IPS-18a (cell line): ENCODE results near the gene SPATA24.
"Not testable (repeated sequence)": the region's sequence is repeated elsewhere in the genome, so short reads cannot be mapped to it uniquely, and the experiment has no call there.

ENCODE experiments used
- H3K27ac ChIP-seq: one replicate; pipeline ENCODE4 v1.5.1; 2013; ENCODE audit warnings: low read length
- H3K27me3 ChIP-seq: one replicate; pipeline ENCODE4 v1.6.1; 2013; ENCODE audit warnings: mild to moderate bottlenecking, low read length; ENCODE audit not compliant: control insufficient read depth, insufficient read depth
- H3K36me3 ChIP-seq: one replicate; pipeline ENCODE4 v1.6.1; 2013; ENCODE audit warnings: low read depth, low read length; ENCODE audit not compliant: control insufficient read depth
- H3K4me1 ChIP-seq: one replicate; pipeline ENCODE4 v1.6.1; 2013; ENCODE audit warnings: low read depth, low read length; ENCODE audit not compliant: control insufficient read depth
- H3K4me3 ChIP-seq: one replicate; pipeline ENCODE4 v1.5.1; 2013; ENCODE audit warnings: low read length
- H3K9ac ChIP-seq: one replicate; pipeline ENCODE4 v1.6.1; 2013; ENCODE audit warnings: mild to moderate bottlenecking, low read length, moderate library complexity
- H3K9me3 ChIP-seq: one replicate; pipeline ENCODE4 v1.6.1; 2013; ENCODE audit warnings: low read depth, low read length; ENCODE audit not compliant: control insufficient read depth

SPATA24 gene

DNA sequence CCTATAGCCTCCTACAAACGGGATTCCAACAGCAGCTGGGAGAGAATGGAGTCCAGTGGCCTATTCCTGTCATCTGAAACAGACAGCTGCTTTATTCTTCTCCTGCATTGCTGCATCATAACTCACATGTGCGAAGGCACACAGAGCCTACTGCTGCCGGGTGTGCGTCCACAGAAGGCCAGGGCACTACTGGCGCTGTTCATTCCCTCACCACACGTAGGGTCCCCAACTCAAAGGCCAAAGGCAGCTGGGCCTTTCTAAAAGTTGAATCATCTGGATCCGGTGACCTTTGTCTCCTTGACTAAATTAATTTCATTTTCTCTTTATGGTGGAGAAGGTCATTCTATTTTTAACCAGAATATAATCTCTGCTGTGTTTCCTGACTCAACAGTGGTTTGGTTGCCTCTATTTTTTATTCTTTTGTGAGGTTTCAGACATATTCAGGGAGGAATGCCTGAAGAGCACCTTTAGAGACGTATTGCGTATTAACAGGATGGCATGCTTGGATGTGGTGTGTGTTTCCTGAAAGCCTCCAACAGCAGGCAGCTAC lies 10.8 kb upstream of the SPATA24 start:
- peaks cover 21% of the 10 kb centered on the region for H3K36me3 ChIP-seq
- no peak overlapping the region for H3K4me3 ChIP-seq
- H3K27me3 ChIP-seq: no peaks in the 10 kb centered on the region
- H3K27ac ChIP-seq: no peak overlapping the region
- H3K9ac ChIP-seq: no peak overlapping the region
- H3K4me1 ChIP-seq: peaks cover 4% of the 10 kb centered on the region
- H3K9me3 ChIP-seq: no peaks in the 10 kb centered on the region

- Histone ChIP-seq H3K4me3 (no peak overlapping the region), H3K9ac (no peak overlapping the region), H3K27ac (no peak overlapping the region), H3K9me3 (no peaks in the 10 kb centered on the region), H3K36me3 (peaks cover 17% of the 10 kb centered on the region), H3K4me1 (no peaks in the 10 kb centered on the region), H3K27me3 (no peaks in the 10 kb centered on the region)
Measured at GRCh38 chr5:139413963-139414362, 10.1 kb upstream of the SPATA24 start.

DNA sequence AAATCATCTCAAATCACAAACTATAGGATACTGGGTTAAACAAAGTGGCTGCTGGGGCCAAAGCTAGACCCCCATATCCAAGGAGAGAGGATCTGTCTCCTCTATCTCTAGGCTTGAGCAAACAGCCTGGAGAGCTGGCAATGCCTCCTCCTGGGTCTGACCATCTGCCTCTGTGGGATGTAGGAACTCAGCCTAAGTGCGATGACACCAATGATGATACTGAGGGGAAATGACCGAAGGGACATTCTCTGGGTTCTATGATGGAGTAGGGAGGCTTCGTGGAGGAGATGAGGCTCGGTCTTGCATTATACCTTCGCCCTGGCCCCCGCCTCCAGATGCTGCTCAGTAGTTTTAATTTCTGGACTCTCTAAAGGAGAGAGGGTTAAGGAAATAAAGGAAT lies 9.3 kb upstream of the SPATA24 start:
- H3K27ac ChIP-seq: no peak overlapping the region
- no peaks in the 10 kb centered on the region for H3K9me3 ChIP-seq
- H3K4me1 ChIP-seq: no peaks in the 10 kb centered on the region
- H3K36me3 ChIP-seq: peaks cover 11% of the 10 kb centered on the region
- H3K27me3 ChIP-seq: no peaks in the 10 kb centered on the region
- H3K4me3 ChIP-seq: no peak overlapping the region
- H3K9ac ChIP-seq: no peak overlapping the region

DNA sequence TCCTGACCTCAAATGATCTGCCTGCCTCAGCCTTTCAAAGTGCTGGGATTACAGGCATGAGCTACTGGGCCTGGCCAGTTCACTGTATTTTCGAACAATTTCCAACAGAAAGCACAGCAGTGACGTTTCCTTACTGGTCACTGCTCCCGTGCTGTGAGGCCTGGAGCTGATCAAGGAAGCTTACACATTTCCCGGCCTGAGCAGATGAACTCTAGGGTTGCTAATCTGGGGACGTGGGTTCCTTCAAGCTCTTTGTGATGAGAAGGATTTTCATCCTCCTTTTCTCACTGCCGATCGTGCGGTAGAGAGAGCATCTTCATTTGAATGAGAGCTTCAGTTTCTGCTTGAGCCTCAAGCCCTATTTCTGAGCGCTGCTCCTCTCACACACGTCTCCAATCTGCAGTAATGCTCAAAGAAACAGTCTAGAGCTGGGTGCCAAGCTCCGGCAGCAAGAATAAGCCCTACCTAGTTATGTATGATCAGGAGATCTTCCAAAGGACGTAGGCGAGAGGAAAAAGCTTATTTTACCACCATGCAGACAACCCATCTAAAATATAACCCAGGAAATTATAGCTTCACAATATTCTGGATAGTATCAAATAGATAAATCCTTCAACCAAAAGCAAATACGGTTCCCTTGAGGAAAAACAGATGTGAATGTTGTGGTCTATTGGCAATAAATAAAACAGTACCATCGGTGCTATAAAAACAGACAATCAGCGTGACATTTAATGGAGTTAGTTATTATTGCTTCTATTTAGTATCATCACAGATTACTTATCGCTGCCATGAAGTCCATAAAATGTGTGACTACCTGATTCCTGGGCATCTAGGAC lies 7.3 kb upstream of the SPATA24 start:
- H3K4me3 ChIP-seq: no peak overlapping the region
- no peaks in the 10 kb centered on the region for H3K4me1 ChIP-seq
- H3K27ac ChIP-seq: no peak overlapping the region
- H3K9me3 ChIP-seq: no peaks in the 10 kb centered on the region
- H3K9ac ChIP-seq: no peak overlapping the region
- H3K36me3 ChIP-seq: peaks cover 8% of the 10 kb centered on the region
- H3K27me3 ChIP-seq: no peaks in the 10 kb centered on the region

- Histone ChIP-seq H3K9me3 (no peaks in the 10 kb centered on the region), H3K4me3 (no peak overlapping the region), H3K4me1 (no peaks in the 10 kb centered on the region), H3K9ac (no peak overlapping the region), H3K27me3 (no peaks in the 10 kb centered on the region), H3K27ac (no peak overlapping the region), H3K36me3 (peaks cover 8% of the 10 kb centered on the region)
Measured at GRCh38 chr5:139410121-139410992, 6.5 kb upstream of the SPATA24 start.

- H3K36me3 ChIP-seq, H3K27ac ChIP-seq, H3K4me3 ChIP-seq: not testable (repeated sequence)
Measured at GRCh38 chr5:139409116-139409515, 5.2 kb upstream of the SPATA24 start.

DNA sequence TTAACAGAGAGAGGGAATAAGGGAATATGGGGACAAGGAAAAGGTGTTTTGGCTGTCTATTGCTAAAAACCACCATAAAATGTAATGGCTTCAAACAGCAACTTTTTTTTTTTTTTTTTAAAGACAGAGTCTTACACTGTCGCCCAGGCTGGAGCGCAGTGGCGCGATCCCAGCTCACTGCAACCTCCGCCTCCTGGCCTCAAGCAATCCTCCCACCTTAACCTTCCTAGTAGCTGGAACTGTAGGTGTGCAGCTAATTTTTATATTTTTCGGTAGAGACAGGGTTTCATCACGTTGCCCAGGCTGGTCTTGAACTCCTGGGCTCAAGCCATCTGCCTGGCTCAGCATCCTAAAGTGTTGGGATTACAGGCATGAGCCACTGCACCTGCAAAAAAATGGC lies 4.3 kb upstream of the SPATA24 start:
- no peak overlapping the region for H3K4me3 ChIP-seq
- peaks cover 10% of the 10 kb centered on the region for H3K4me1 ChIP-seq
- no peak overlapping the region for H3K9ac ChIP-seq
- no peaks in the 10 kb centered on the region for H3K27me3 ChIP-seq
- no peak overlapping the region for H3K27ac ChIP-seq
- H3K9me3 ChIP-seq: no peaks in the 10 kb centered on the region
- H3K36me3 ChIP-seq: peaks cover 8% of the 10 kb centered on the region

More at GRCh38 chr5:139409116-139409515, 5.2 kb upstream of the SPATA24 start:
- H3K27me3 ChIP-seq, H3K4me1 ChIP-seq, H3K9me3 ChIP-seq, H3K9ac ChIP-seq: not testable (repeated sequence)

- Histone ChIP-seq H3K9ac (no peak overlapping the region), H3K36me3 (peaks cover 4% of the 10 kb centered on the region), H3K27me3 (no peaks in the 10 kb centered on the region), H3K27ac (no peak overlapping the region), H3K4me3 (no peak overlapping the region), H3K9me3 (no peaks in the 10 kb centered on the region), H3K4me1 (peaks cover 11% of the 10 kb centered on the region)
Measured at GRCh38 chr5:139407517-139407916, 3.6 kb upstream of the SPATA24 start.

GRCh38 chr5:139406963-139407362 lies 3.1 kb upstream of the SPATA24 start:
- Histone ChIP-seq H3K27ac (no peak overlapping the region), H3K4me1 (peaks cover 11% of the 10 kb centered on the region), H3K9ac (no peak overlapping the region), H3K36me3 (peaks cover 4% of the 10 kb centered on the region), H3K27me3 (no peaks in the 10 kb centered on the region), H3K4me3 (no peak overlapping the region), H3K9me3 (no peaks in the 10 kb centered on the region)

- H3K27ac ChIP-seq: peak overlapping the region; percentile 60
- H3K4me1 ChIP-seq: peaks cover 11% of the 10 kb centered on the region
- H3K9me3 ChIP-seq: no peaks in the 10 kb centered on the region
- no peaks in the 10 kb centered on the region for H3K27me3 ChIP-seq
- H3K36me3 ChIP-seq: peaks cover 6% of the 10 kb centered on the region
- peak overlapping the region; percentile 75 for H3K9ac ChIP-seq
- H3K4me3 ChIP-seq: peak overlapping the region; percentile 78
Measured at GRCh38 chr5:139404484-139404840, 573 bp upstream of the SPATA24 start.

- Histone ChIP-seq H3K9ac (peak overlapping the region; percentile 75), H3K4me3 (peak overlapping the region; percentile 78), H3K36me3 (peaks cover 6% of the 10 kb centered on the region), H3K9me3 (no peaks in the 10 kb centered on the region), H3K27me3 (no peaks in the 10 kb centered on the region), H3K4me1 (peaks cover 11% of the 10 kb centered on the region), H3K27ac (no peak overlapping the region)
Measured at GRCh38 chr5:139403418-139403786, 487 bp downstream of the SPATA24 start.
